ENCODE measurements around the gene SLC2A5.
"Not testable (repeated sequence)": the region's sequence is repeated elsewhere in the genome, so short reads cannot be mapped to it uniquely, and the experiment has no call there.

The SLC2A5 gene

GRCh38 chr1:9035226-9035625, 34.2 kb downstream of the SLC2A5 start:
- DNase-seq (ENCODE audit: low read depth), result no peak

- no peak for DNase-seq (ENCODE audit: low read depth)
Measured at GRCh38 chr1:9033363-9033762, 36.1 kb downstream of the SLC2A5 start.

- no peak for DNase-seq (ENCODE audit: low read depth)
Measured at GRCh38 chr1:9031484-9032259, 37.8 kb downstream of the SLC2A5 start.

GRCh38 chr1:9031077-9031476, 38.4 kb downstream of the SLC2A5 start:
- DNase-seq (ENCODE audit: low read depth), result not testable (repeated sequence)

GRCh38 chr1:9028921-9029705, 40.3 kb downstream of the SLC2A5 start:
- DNase-seq (ENCODE audit: low read depth), result peak; percentile 33

GRCh38 chr1:9027307-9027706, 42.1 kb downstream of the SLC2A5 start:
- DNase-seq (ENCODE audit: low read depth), result no peak

GRCh38 chr1:9025449-9025848, 44.0 kb downstream of the SLC2A5 start:
- DNase-seq (ENCODE audit: low read depth), result no peak

- no peak for DNase-seq (ENCODE audit: low read depth)
Measured at GRCh38 chr1:9024837-9025236, 44.6 kb downstream of the SLC2A5 start.

GRCh38 chr1:9022773-9023172, 46.7 kb downstream of the SLC2A5 start:
- DNase-seq (ENCODE audit: low read depth), result no peak

GRCh38 chr1:9022026-9022738, 47.3 kb downstream of the SLC2A5 start:
- DNase-seq (ENCODE audit: low read depth), result not testable (repeated sequence)

- peak; percentile 49 for DNase-seq (ENCODE audit: low read depth)
Measured at GRCh38 chr1:9020305-9020704, 49.1 kb downstream of the SLC2A5 start.

- peak; percentile 66 for DNase-seq (ENCODE audit: low read depth)
Measured at GRCh38 chr1:9019896-9020295, 49.5 kb downstream of the SLC2A5 start.

- DNase-seq (ENCODE audit: low read depth), result no peak
Measured at GRCh38 chr1:9018333-9018732, 51.1 kb downstream of the SLC2A5 start.

GRCh38 chr1:9016455-9016854, 53.0 kb downstream of the SLC2A5 start:
- DNase-seq (ENCODE audit: low read depth), result no peak

- no peak for DNase-seq (ENCODE audit: low read depth)
Measured at GRCh38 chr1:9014475-9015375, 54.7 kb downstream of the SLC2A5 start.

GRCh38 chr1:9013819-9014218, 55.6 kb downstream of the SLC2A5 start:
- DNase-seq (ENCODE audit: low read depth), result no peak

GRCh38 chr1:9010781-9011323, 58.6 kb downstream of the SLC2A5 start:
- DNase-seq (ENCODE audit: low read depth), result no peak

- DNase-seq (ENCODE audit: low read depth), result peak; percentile 29
Measured at GRCh38 chr1:9009438-9010370, 59.7 kb downstream of the SLC2A5 start.

GRCh38 chr1:9008236-9008635, 61.2 kb downstream of the SLC2A5 start:
- no peak for DNase-seq (ENCODE audit: low read depth)

GRCh38 chr1:9006956-9007615, 62.3 kb downstream of the SLC2A5 start:
- no peak for DNase-seq (ENCODE audit: low read depth)

All from amniotic epithelial cell (primary cell).